ENCODE data around the gene KRTAP10-6.
"Not testable (repeated sequence)": the region's sequence is repeated elsewhere in the genome, so short reads cannot be mapped to it uniquely, and the experiment has no call there.

Gene KRTAP10-6

GRCh38 chr21:44590311-44590721, 2.0 kb downstream of the KRTAP10-6 start:
- WGBS, 2 experiments, result 93 to 94% methylated on average over 10 of the region's 10 CpGs

GRCh38 chr21:44589586-44590305, 2.6 kb downstream of the KRTAP10-6 start:
- WGBS, 2 experiments, result 93% methylated on average over 24 of the region's 24 CpGs
- Histone ChIP-seq H3K9me3 (ENCODE audit: control insufficient read depth, low read length) (no peaks in the 10 kb centered on the region), H3K4me3 (ENCODE audit: insufficient read depth, low read depth, low read length) (no peak overlapping the region), H3K4me1 (ENCODE audit: control insufficient read depth, insufficient read depth, low read length) (peaks cover 12% of the 10 kb centered on the region), H3K36me3 (ENCODE audit: control insufficient read depth, insufficient read depth, low read length) (no peaks in the 10 kb centered on the region), H3K27me3 (ENCODE audit: control insufficient read depth, insufficient read depth, low read length, poor library complexity, severe bottlenecking) (no peaks in the 10 kb centered on the region), H3K27ac (ENCODE audit: insufficient read depth, low read depth, low read length, poor library complexity, severe bottlenecking) (no peak overlapping the region)

More at GRCh38 chr21:44590311-44590721, 2.0 kb downstream of the KRTAP10-6 start:
- H3K4me1 ChIP-seq (ENCODE audit: control insufficient read depth, insufficient read depth, low read length), result peaks cover 12% of the 10 kb centered on the region
- H3K4me3 ChIP-seq (ENCODE audit: insufficient read depth, low read depth, low read length), result no peak overlapping the region
- H3K27ac ChIP-seq (ENCODE audit: insufficient read depth, low read depth, low read length, poor library complexity, severe bottlenecking), result no peak overlapping the region
- H3K36me3 ChIP-seq (ENCODE audit: control insufficient read depth, insufficient read depth, low read length), result no peaks in the 10 kb centered on the region
- no peaks in the 10 kb centered on the region for H3K9me3 ChIP-seq (ENCODE audit: control insufficient read depth, low read length)
- no peaks in the 10 kb centered on the region for H3K27me3 ChIP-seq (ENCODE audit: control insufficient read depth, insufficient read depth, low read length, poor library complexity, severe bottlenecking)

- H3K27ac ChIP-seq (ENCODE audit: insufficient read depth, low read depth, low read length, poor library complexity, severe bottlenecking), result no peak overlapping the region
- no peaks in the 10 kb centered on the region for H3K27me3 ChIP-seq (ENCODE audit: control insufficient read depth, insufficient read depth, low read length, poor library complexity, severe bottlenecking)
- no peak overlapping the region for H3K4me3 ChIP-seq (ENCODE audit: insufficient read depth, low read depth, low read length)
- 95 to 98% methylated on average over 2 of the region's 2 CpGs for WGBS, 2 experiments
- H3K9me3 ChIP-seq (ENCODE audit: control insufficient read depth, low read length), result no peaks in the 10 kb centered on the region
- H3K4me1 ChIP-seq (ENCODE audit: control insufficient read depth, insufficient read depth, low read length), result peaks cover 13% of the 10 kb centered on the region
- H3K36me3 ChIP-seq (ENCODE audit: control insufficient read depth, insufficient read depth, low read length), result no peaks in the 10 kb centered on the region
Measured at GRCh38 chr21:44589094-44589493, 3.2 kb downstream of the KRTAP10-6 start.

GRCh38 chr21:44585892-44586291, 6.4 kb downstream of the KRTAP10-6 start:
- no peak overlapping the region for H3K27ac ChIP-seq (ENCODE audit: insufficient read depth, low read depth, low read length, poor library complexity, severe bottlenecking)
- H3K4me3 ChIP-seq (ENCODE audit: insufficient read depth, low read depth, low read length), result no peak overlapping the region
- H3K27me3 ChIP-seq (ENCODE audit: control insufficient read depth, insufficient read depth, low read length, poor library complexity, severe bottlenecking), result no peaks in the 10 kb centered on the region
- 91 to 95% methylated on average over 3 of the region's 3 CpGs for WGBS, 2 experiments
- H3K36me3 ChIP-seq (ENCODE audit: control insufficient read depth, insufficient read depth, low read length), result no peaks in the 10 kb centered on the region
- H3K9me3 ChIP-seq (ENCODE audit: control insufficient read depth, low read length), result no peaks in the 10 kb centered on the region
- peaks cover 4% of the 10 kb centered on the region for H3K4me1 ChIP-seq (ENCODE audit: control insufficient read depth, insufficient read depth, low read length)

GRCh38 chr21:44583800-44584147, 8.5 kb downstream of the KRTAP10-6 start:
- no peak overlapping the region for H3K27ac ChIP-seq (ENCODE audit: insufficient read depth, low read depth, low read length, poor library complexity, severe bottlenecking)
- no peaks in the 10 kb centered on the region for H3K36me3 ChIP-seq (ENCODE audit: control insufficient read depth, insufficient read depth, low read length)
- H3K9me3 ChIP-seq (ENCODE audit: control insufficient read depth, low read length), result no peaks in the 10 kb centered on the region
- H3K4me1 ChIP-seq (ENCODE audit: control insufficient read depth, insufficient read depth, low read length), result peaks cover 4% of the 10 kb centered on the region
- H3K27me3 ChIP-seq (ENCODE audit: control insufficient read depth, insufficient read depth, low read length, poor library complexity, severe bottlenecking), result no peaks in the 10 kb centered on the region
- H3K4me3 ChIP-seq (ENCODE audit: insufficient read depth, low read depth, low read length), result no peak overlapping the region
- WGBS, 2 experiments, result 93% methylated on average over 5 to 6 of the region's 6 CpGs

GRCh38 chr21:44583089-44583799, 9.1 kb downstream of the KRTAP10-6 start:
- no peaks in the 10 kb centered on the region for H3K27me3 ChIP-seq (ENCODE audit: control insufficient read depth, insufficient read depth, low read length, poor library complexity, severe bottlenecking)

GRCh38 chr21:44582055-44582454, 10.2 kb downstream of the KRTAP10-6 start:
- Histone ChIP-seq H3K27me3 (ENCODE audit: control insufficient read depth, insufficient read depth, low read length, poor library complexity, severe bottlenecking) (no peaks in the 10 kb centered on the region), H3K9me3 (ENCODE audit: control insufficient read depth, low read length) (no peaks in the 10 kb centered on the region), H3K4me3 (ENCODE audit: insufficient read depth, low read depth, low read length) (no peak overlapping the region), H3K4me1 (ENCODE audit: control insufficient read depth, insufficient read depth, low read length) (peaks cover 4% of the 10 kb centered on the region), H3K36me3 (ENCODE audit: control insufficient read depth, insufficient read depth, low read length) (no peaks in the 10 kb centered on the region), H3K27ac (ENCODE audit: insufficient read depth, low read depth, low read length, poor library complexity, severe bottlenecking) (no peak overlapping the region)
- WGBS, 2 experiments, result 88 to 89% methylated on average over 15 of the region's 15 CpGs

More at GRCh38 chr21:44583089-44583799, 9.1 kb downstream of the KRTAP10-6 start:
- H3K36me3 ChIP-seq (ENCODE audit: control insufficient read depth, insufficient read depth, low read length), result no peaks in the 10 kb centered on the region
- WGBS, 2 experiments, result 21 to 23% methylated on average over 11 of the region's 11 CpGs
- H3K4me1 ChIP-seq (ENCODE audit: control insufficient read depth, insufficient read depth, low read length), result peaks cover 4% of the 10 kb centered on the region
- no peak overlapping the region for H3K4me3 ChIP-seq (ENCODE audit: insufficient read depth, low read depth, low read length)
- peak overlapping the region; percentile 50 for H3K27ac ChIP-seq (ENCODE audit: insufficient read depth, low read depth, low read length, poor library complexity, severe bottlenecking)
- H3K9me3 ChIP-seq (ENCODE audit: control insufficient read depth, low read length), result no peaks in the 10 kb centered on the region

- H3K27ac ChIP-seq (ENCODE audit: insufficient read depth, low read depth, low read length, poor library complexity, severe bottlenecking), result no peak overlapping the region
- WGBS, 2 experiments, result 93 to 97% methylated on average over 3 of the region's 3 CpGs
Measured at GRCh38 chr21:44581158-44581557, 11.1 kb downstream of the KRTAP10-6 start.

GRCh38 chr21:44580231-44580821, 12.0 kb downstream of the KRTAP10-6 start, which contains the start of gene KRTAP10-5:
Gene KRTAP10-5 (minus strand): TSS chr21:44580604. CDS start chr21:44580578, 26 bp downstream.
- H3K36me3 ChIP-seq (ENCODE audit: control insufficient read depth, insufficient read depth, low read length); H3K9me3 ChIP-seq (ENCODE audit: control insufficient read depth, low read length); H3K27ac ChIP-seq (ENCODE audit: insufficient read depth, low read depth, low read length, poor library complexity, severe bottlenecking); H3K4me1 ChIP-seq (ENCODE audit: control insufficient read depth, insufficient read depth, low read length); H3K27me3 ChIP-seq (ENCODE audit: control insufficient read depth, insufficient read depth, low read length, poor library complexity, severe bottlenecking); H3K4me3 ChIP-seq (ENCODE audit: insufficient read depth, low read depth, low read length): not testable (repeated sequence)
- WGBS, 2 experiments, result 81 to 83% methylated on average over 19 of the region's 19 CpGs

More at GRCh38 chr21:44581158-44581557, 11.1 kb downstream of the KRTAP10-6 start:
- no peaks in the 10 kb centered on the region for H3K36me3 ChIP-seq (ENCODE audit: control insufficient read depth, insufficient read depth, low read length)
- H3K4me3 ChIP-seq (ENCODE audit: insufficient read depth, low read depth, low read length), result no peak overlapping the region
- no peaks in the 10 kb centered on the region for H3K9me3 ChIP-seq (ENCODE audit: control insufficient read depth, low read length)
- peaks cover 4% of the 10 kb centered on the region for H3K4me1 ChIP-seq (ENCODE audit: control insufficient read depth, insufficient read depth, low read length)
- no peaks in the 10 kb centered on the region for H3K27me3 ChIP-seq (ENCODE audit: control insufficient read depth, insufficient read depth, low read length, poor library complexity, severe bottlenecking)

GRCh38 chr21:44579833-44580144, 12.5 kb downstream of the KRTAP10-6 start:
- WGBS, 2 experiments, result 82 to 86% methylated on average over 7 of the region's 7 CpGs
- peaks cover 5% of the 10 kb centered on the region for H3K4me1 ChIP-seq (ENCODE audit: control insufficient read depth, insufficient read depth, low read length)
- H3K9me3 ChIP-seq (ENCODE audit: control insufficient read depth, low read length), result no peaks in the 10 kb centered on the region
- no peaks in the 10 kb centered on the region for H3K36me3 ChIP-seq (ENCODE audit: control insufficient read depth, insufficient read depth, low read length)
- no peak overlapping the region for H3K27ac ChIP-seq (ENCODE audit: insufficient read depth, low read depth, low read length, poor library complexity, severe bottlenecking)
- no peak overlapping the region for H3K4me3 ChIP-seq (ENCODE audit: insufficient read depth, low read depth, low read length)
- H3K27me3 ChIP-seq (ENCODE audit: control insufficient read depth, insufficient read depth, low read length, poor library complexity, severe bottlenecking), result no peaks in the 10 kb centered on the region

Data from ectodermal cell (in vitro differentiated cells).